Thyroid gland (tissue), 4 donors: Measurements from ENCODE around the gene MEIS1. TPM values are rescaled to one million over a fixed set of nuclear protein-coding genes. Genes with fewer than 3 reads are reported as not detected.

Source experiments
- DNase-seq, 2 donors: peaks; one replicate each; pipeline ENCODE4 v3.0.0-alpha.2; 2019
- H3K27ac ChIP-seq, 3 donors: fragments of 200-600 bp; sonication (generic); 1 replicate in 2 of 3; 2 replicates in 1 of 3; pipeline ENCODE4 v1.5.1; 2016 to 2019; ENCODE audit warnings: mild to moderate bottlenecking in 1 of 3, moderate library complexity in 1 of 3
- H3K27me3 ChIP-seq: fragments of 200-600 bp; sonication (generic); one replicate; pipeline ENCODE4 v1.5.1; 2019
- H3K36me3 ChIP-seq, 2 donors: fragments of 200-600 bp; sonication (generic); one replicate each; pipeline ENCODE4 v1.5.1; 2016 to 2019
- H3K4me1 ChIP-seq, 2 donors: fragments of 200-600 bp; sonication (generic); one replicate each; pipeline ENCODE4 v1.5.1; 2017 to 2019
- H3K4me3 ChIP-seq, 3 donors: fragments of 200-600 bp; sonication (generic); replicated peaks in 1 of 3; 1 replicate in 2 of 3; 2 replicates in 1 of 3; pipeline ENCODE4 v1.5.1; 2016; ENCODE audit warnings: mild to moderate bottlenecking in 1 of 3
- H3K9me3 ChIP-seq: fragments of 200-600 bp; sonication (generic); one replicate; pipeline ENCODE4 v1.5.1; 2017
- CTCF ChIP-seq, 6 experiments: fragments of 200-600 bp in 3 of 6; fragments of 450-650 bp in 3 of 6; sonication (generic) in 3 of 6; IDR thresholded peaks; one replicate each; pipeline ENCODE4 v1.5.1; 2016 to 2019; ENCODE audit warnings: antibody characterized with exemption in 6 of 6, mild to moderate bottlenecking in 2 of 6, inconsistent platforms in 1 of 6, moderate library complexity in 1 of 6
- POLR2A ChIP-seq, 2 donors: fragments of 450-650 bp; IDR thresholded peaks; one replicate each; pipeline ENCODE4 v1.6.1; 2017; ENCODE audit warnings: antibody characterized with exemption in 2 of 2, mild to moderate bottlenecking in 2 of 2, moderate library complexity in 1 of 2
- WGBS, 2 donors: methylation state at CpG; one replicate each; pipeline ENCODE4 v1.1.5; 2017; 5-methylcytosine and 5-hydroxymethylcytosine counted together
- intact Hi-C: fragments of 100-400 bp; cut with DNase I; formaldehyde crosslinking; loops from one replicate; pipeline ENCODE4 v1.15.1; 2023
- total RNA-seq, 4 donors: library from RNA; depleted of rRNA; stranded (reverse); fragments of >200 nt; gene quantifications; one replicate each; pipeline ENCODE4 v1.2.3, GENCODE V29; 2016

MEIS1 gene
- total RNA-seq, 4 donors from 2014 or later: 6.8 to 11.8 (median 9.4) TPM

GRCh38 chr2:66439812-66440542, 5.1 kb downstream of the MEIS1 start:
- WGBS, 2 donors: 9% methylated on average over 36 of the region's 36 CpGs
- Histone ChIP-seq H3K4me1 (peaks cover 0 to 7% of the 10 kb centered on the region in 2 donors), H3K27me3 (peaks cover 6% of the 10 kb centered on the region), H3K27ac (peak overlapping the region; percentile 21 to 66 (median 22)), H3K36me3 (no peaks in the 10 kb centered on the region), H3K9me3 (no peaks in the 10 kb centered on the region), H3K4me3 (peak overlapping the region in 2 of 3 donors; percentile 4 to 18)
- no peak for TF ChIP-seq CTCF (IDR thresholded peaks at IDR 0.05)
- intact Hi-C loops: loop anchor here (5.0 to 10.0 kb wide), 3 partner anchors 137 to 1035 kb away; no protein-coding TSS in a partner anchor
- no peak for DNase-seq

GRCh38 chr2:66440708-66441497, 6.0 kb downstream of the MEIS1 start:
- 15% methylated on average over 20 of the region's 20 CpGs for WGBS, 2 donors
- Histone ChIP-seq H3K36me3 (no peaks in the 10 kb centered on the region), H3K4me1 (peaks cover 0 to 14% of the 10 kb centered on the region in 2 donors), H3K4me3 (no peak overlapping the region), H3K27ac (peak overlapping the region in 2 of 3 donors; percentile 20 to 66), H3K27me3 (peaks cover 6% of the 10 kb centered on the region), H3K9me3 (no peaks in the 10 kb centered on the region)
- DNase-seq: no peak
- TF ChIP-seq CTCF (IDR thresholded peaks at IDR 0.05) (no peak), POLR2A (IDR thresholded peaks at IDR 0.05) (no peak)
- intact Hi-C loops: loop anchor here (5.0 to 10.0 kb wide), 2 partner anchors 136 to 254 kb away; no protein-coding TSS in a partner anchor

- intact Hi-C loops: loop anchor here (5.0 to 10.0 kb wide), 2 partner anchors 136 to 253 kb away; no protein-coding TSS in a partner anchor
- H3K36me3 ChIP-seq: no peaks in the 10 kb centered on the region
- H3K27ac ChIP-seq: peak overlapping the region in 1 of 3 donors; percentile 66
- WGBS, 2 donors: 53 to 56% methylated on average over 6 of the region's 6 CpGs
- TF ChIP-seq POLR2A (IDR thresholded peaks at IDR 0.05) (no peak), CTCF (IDR thresholded peaks at IDR 0.05) (no peak)
- peaks cover 0 to 19% of the 10 kb centered on the region in 2 donors for H3K4me1 ChIP-seq
- no peak overlapping the region for H3K4me3 ChIP-seq
- no peak for DNase-seq
- H3K27me3 ChIP-seq: peaks cover 6% of the 10 kb centered on the region
- no peaks in the 10 kb centered on the region for H3K9me3 ChIP-seq
Measured at GRCh38 chr2:66441581-66442320, 6.8 kb downstream of the MEIS1 start.

- TF ChIP-seq CTCF (IDR thresholded peaks at IDR 0.05) (no peak), POLR2A (IDR thresholded peaks at IDR 0.05) (no peak)
- Histone ChIP-seq H3K27me3 (peaks cover 6% of the 10 kb centered on the region), H3K36me3 (no peaks in the 10 kb centered on the region), H3K4me3 (no peak overlapping the region), H3K27ac (peak overlapping the region in 1 of 3 donors; percentile 43), H3K9me3 (no peaks in the 10 kb centered on the region), H3K4me1 (peaks cover 0 to 19% of the 10 kb centered on the region in 2 donors)
- no peak for DNase-seq
- 58 to 61% methylated on average over 10 of the region's 10 CpGs for WGBS, 2 donors
- intact Hi-C loops: loop anchor here (5.0 to 10.0 kb wide), 2 partner anchors 135 to 252 kb away; no protein-coding TSS in a partner anchor
Measured at GRCh38 chr2:66442516-66443185, 7.7 kb downstream of the MEIS1 start.
